SK-N-SH (cell line): ENCODE measurements around the gene PDZD2. TPM values are rescaled to one million over a fixed set of nuclear protein-coding genes. Genes with fewer than 3 reads are reported as not detected.

ENCODE experiments used
- CTCF ChIA-PET: fragments of 300-600, 350-600 bp; formaldehyde crosslinking; extraction: SDS; loops from one replicate; lab custom pipeline; 2021; lab: Yijun Ruan, JAX
- POLR2A ChIA-PET: fragments of 350-600 bp; sonication (Branson Sonifier 250); formaldehyde crosslinking; extraction: SDS; loops from one replicate; lab custom pipeline; 2020; ENCODE audit warnings: antibody characterized with exemption, inconsistent platforms; lab: Yijun Ruan, JAX
- DNase-seq: peaks from one replicate; pipeline ENCODE4 v3.0.0; 2012
- H2AFZ ChIP-seq: fragments of 200-600 bp; sonication (generic); 2 replicates; pipeline ENCODE4 v1.8.1; 2016; ENCODE audit warnings: antibody characterized with exemption, mild to moderate bottlenecking, low read depth
- H3F3A ChIP-seq: fragments of 200-600 bp; sonication (generic); replicated peaks from 2 replicates; pipeline ENCODE3; 2016; ENCODE audit warnings: antibody characterized with exemption, mild to moderate bottlenecking; ENCODE audit not compliant: insufficient read depth
- H3K27ac ChIP-seq, 2 experiments: fragments of 200-500 bp in 1 of 2; fragments of 200-600 bp in 1 of 2; sonication (Bioruptor generic) in 1 of 2; sonication (generic), shearing (Covaris generic) in 1 of 2; 2 replicates each; pipeline versions ENCODE4 v1.5.1 to v1.6.1; 2014 to 2016; ENCODE audit warnings: low read depth in 2 of 2, inconsistent platforms in 1 of 2, low read length in 1 of 2, mild to moderate bottlenecking in 1 of 2, mixed read lengths in 1 of 2
- H3K27me3 ChIP-seq: fragments of 200-600 bp; sonication (generic), shearing (Covaris generic); 2 replicates; pipeline ENCODE4 v1.6.1; 2016; ENCODE audit warnings: mixed run types; ENCODE audit not compliant: insufficient read depth
- H3K36me3 ChIP-seq, 2 experiments: fragments of 200-500 bp in 1 of 2; fragments of 200-600 bp in 1 of 2; sonication (Bioruptor generic) in 1 of 2; sonication (generic) in 1 of 2; replicated peaks in 1 of 2; 2 replicates each; pipeline versions ENCODE3 to v1.5.1; 2014 to 2016; ENCODE audit warnings: low read length in 1 of 2, mild to moderate bottlenecking in 1 of 2; ENCODE audit not compliant: insufficient read depth in 2 of 2, control insufficient read depth in 1 of 2
- H3K4me1 ChIP-seq, 2 experiments: fragments of 200-500 bp in 1 of 2; fragments of 200-600 bp in 1 of 2; sonication (Bioruptor generic) in 1 of 2; sonication (generic), shearing (Covaris generic) in 1 of 2; 2 replicates each; pipeline versions ENCODE4 v1.5.1 to v1.6.1; 2014 to 2016; ENCODE audit warnings: low read depth in 1 of 2, low read length in 1 of 2, mixed run types in 1 of 2; ENCODE audit not compliant: insufficient read depth in 2 of 2, control insufficient read depth in 1 of 2
- H3K4me2 ChIP-seq: fragments of 200-600 bp; sonication (generic), shearing (Covaris generic); 2 replicates; pipeline ENCODE4 v1.6.1; 2017; ENCODE audit warnings: mixed run types
- H3K4me3 ChIP-seq, 2 experiments: fragments of 200-500 bp in 1 of 2; fragments of 200-600 bp in 1 of 2; sonication (Bioruptor generic) in 1 of 2; sonication (generic), shearing (Covaris generic) in 1 of 2; 2 replicates each; pipeline versions ENCODE4 v1.5.1 to v1.8.1; 2014 to 2016; ENCODE audit warnings: low read depth in 2 of 2, inconsistent platforms in 1 of 2, low read length in 1 of 2, mild to moderate bottlenecking in 1 of 2, mixed read lengths in 1 of 2, moderate library complexity in 1 of 2
- H3K79me2 ChIP-seq: fragments of 200-600 bp; sonication (generic); 2 replicates; pipeline ENCODE4 v1.8.1; 2017; ENCODE audit warnings: mild to moderate bottlenecking; ENCODE audit not compliant: insufficient read depth
- H3K9ac ChIP-seq: fragments of 200-600 bp; sonication (generic); 2 replicates; pipeline ENCODE4 v1.6.1; 2017; ENCODE audit warnings: mixed run types
- H3K9me2 ChIP-seq: fragments of 200-600 bp; sonication (generic); 2 replicates; pipeline ENCODE4 v1.6.1; 2017; ENCODE audit warnings: mixed run types
- H3K9me3 ChIP-seq: fragments of 200-600 bp; sonication (generic); 2 replicates; pipeline ENCODE4 v1.6.1; 2017; ENCODE audit warnings: mixed run types, mild to moderate bottlenecking, moderate library complexity
- H4K20me1 ChIP-seq: fragments of 200-600 bp; sonication (generic); 2 replicates; pipeline ENCODE4 v1.6.1; 2017; ENCODE audit warnings: mild to moderate bottlenecking, mixed run types; ENCODE audit not compliant: insufficient read depth
- CHD2 ChIP-seq: fragments of 150-350 bp; IDR thresholded peaks from 2 replicates; pipeline ENCODE4 v1.6.1; 2018; ENCODE audit warnings: low read length; ENCODE audit not compliant: partially characterized antibody
- EP300 ChIP-seq, 2 experiments: IDR thresholded peaks; 2 replicates each; pipeline versions ENCODE4 v1.4.0 to v1.6.1; 2012; ENCODE audit warnings: borderline replicate concordance in 1 of 2, low read depth in 1 of 2, low read length in 1 of 2
- GATA2 ChIP-seq: sonication (generic); formaldehyde crosslinking; IDR thresholded peaks from 2 replicates; pipeline ENCODE4 v1.5.0; 2020; ENCODE audit warnings: mild to moderate bottlenecking, missing genetic modification reagents
- IRF3 ChIP-seq: fragments of 150-350 bp; IDR thresholded peaks from 2 replicates; pipeline ENCODE4 v1.6.1; 2016; ENCODE audit warnings: mild to moderate bottlenecking, low read depth, low read length
- JUND ChIP-seq: IDR thresholded peaks from 2 replicates; pipeline ENCODE4 v1.4.0; 2012
- MXI1 ChIP-seq: IDR thresholded peaks from 2 replicates; pipeline ENCODE4 v1.6.1; 2012; ENCODE audit warnings: mild to moderate bottlenecking, low read depth, low read length, improper control_type of control experiment
- REST ChIP-seq: IDR thresholded peaks from 2 replicates; pipeline ENCODE4 v1.6.1; 2012; ENCODE audit warnings: mild to moderate bottlenecking, low read depth, low read length, moderate library complexity
- RFX5 ChIP-seq: IDR thresholded peaks from 2 replicates; pipeline ENCODE4 v1.6.1; 2012; ENCODE audit warnings: mild to moderate bottlenecking, improper control_type of control experiment, low read length
- RXRA ChIP-seq: IDR thresholded peaks from 2 replicates; pipeline ENCODE4 v1.4.0; 2012; ENCODE audit warnings: low read depth, mild to moderate bottlenecking, borderline replicate concordance
- SMC3 ChIP-seq: IDR thresholded peaks from 2 replicates; pipeline ENCODE4 v1.6.1; 2012; ENCODE audit warnings: low read depth, low read length, improper control_type of control experiment
- TEAD4 ChIP-seq: IDR thresholded peaks from 2 replicates; pipeline ENCODE4 v1.4.0; 2012; ENCODE audit warnings: mild to moderate bottlenecking, borderline replicate concordance; ENCODE audit not compliant: insufficient read depth
- WGBS: methylation state at CpG from one replicate; pipeline ENCODE4 v1.1.6; 2017; ENCODE audit warnings: low lambda C conversion rate; 5-methylcytosine and 5-hydroxymethylcytosine counted together
- polyA plus RNA-seq, 3 experiments: library from polyadenylated mRNA; depleted of rRNA; stranded (reverse); fragments of >200 nt; gene quantifications; 2 replicates each; pipeline ENCODE4 v1.2.3, GENCODE V29; 2012
- TF ChIP-seq, protein P1 (sequence below): fragments of 150-350 bp; IDR thresholded peaks from 2 replicates; pipeline ENCODE4 v1.6.1; 2017; ENCODE audit warnings: antibody characterized with exemption, low read length, low read depth, borderline replicate concordance
- TF ChIP-seq, protein P2 (sequence below): IDR thresholded peaks from 2 replicates; pipeline ENCODE4 v1.4.0; 2012; ENCODE audit warnings: low read depth, borderline replicate concordance
- TF ChIP-seq, protein P3 (sequence below): IDR thresholded peaks from 2 replicates; pipeline ENCODE4 v1.4.0; 2012; ENCODE audit warnings: low read depth
- TF ChIP-seq, protein P4 (sequence below): IDR thresholded peaks from 2 replicates; pipeline ENCODE4 v1.4.0; 2012; ENCODE audit warnings: low read depth, borderline replicate concordance
- TF ChIP-seq, protein P5 (sequence below): fragments of 200-600 bp; sonication (generic); IDR thresholded peaks from 2 replicates; pipeline ENCODE4 v1.6.1; 2017; ENCODE audit warnings: antibody characterized with exemption, mild to moderate bottlenecking, moderate library complexity

The PDZD2 gene
- polyA plus RNA-seq, 1 of the 3 experiments (the other 2 are of a cell fraction) = 0.13 TPM

GRCh38 chr5:31937703-31938102 is 298.8 kb downstream of the PDZD2 start:
- Histone ChIP-seq H3K9me3 (no peaks in the 10 kb centered on the region), H3K79me2 (no peaks in the 10 kb centered on the region), H3K4me1 (peaks cover 0 to 13% of the 10 kb centered on the region in 2 experiments; a peak in 3 of 4 replicates), H3K27me3 (no peaks in the 10 kb centered on the region; the same call in 1 of the 2 replicates), H3K27ac (no peak overlapping the region), H3K9me2 (no peaks in the 10 kb centered on the region), H3K4me2 (no peak overlapping the region), H3K4me3 (no peak overlapping the region), H2AFZ (no peak overlapping the region), H4K20me1 (no peaks in the 10 kb centered on the region), H3K9ac (no peak overlapping the region), H3K36me3 (no peaks in the 10 kb centered on the region), H3F3A (no peaks in the 10 kb centered on the region)
- ChIA-PET POLR2A (no interaction called here), CTCF (interaction anchor here (1.8 to 2.3 kb wide), 2 partner anchors 112 to 139 kb away, joined by 5 to 7 read pairs; no protein-coding TSS in a partner anchor)
- no peak for TF ChIP-seq GATA2 (CRISPR knock-in tag)
- no peak for TF ChIP-seq SMC3
- TF ChIP-seq RFX5 = no peak
- no peak for TF ChIP-seq EP300 (IDR thresholded peaks at IDR 0.05; ENCODE audit: borderline replicate concordance in 1 of 2, low read depth in 1 of 2, low read length in 1 of 2)
- TF ChIP-seq CHD2 = no peak
- no peak for TF ChIP-seq TEAD4
- no peak for TF ChIP-seq RXRA
- TF ChIP-seq, protein P1, sequence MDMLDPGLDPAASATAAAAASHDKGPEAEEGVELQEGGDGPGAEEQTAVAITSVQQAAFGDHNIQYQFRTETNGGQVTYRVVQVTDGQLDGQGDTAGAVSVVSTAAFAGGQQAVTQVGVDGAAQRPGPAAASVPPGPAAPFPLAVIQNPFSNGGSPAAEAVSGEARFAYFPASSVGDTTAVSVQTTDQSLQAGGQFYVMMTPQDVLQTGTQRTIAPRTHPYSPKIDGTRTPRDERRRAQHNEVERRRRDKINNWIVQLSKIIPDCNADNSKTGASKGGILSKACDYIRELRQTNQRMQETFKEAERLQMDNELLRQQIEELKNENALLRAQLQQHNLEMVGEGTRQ = no peak
- TF ChIP-seq, protein P2, sequence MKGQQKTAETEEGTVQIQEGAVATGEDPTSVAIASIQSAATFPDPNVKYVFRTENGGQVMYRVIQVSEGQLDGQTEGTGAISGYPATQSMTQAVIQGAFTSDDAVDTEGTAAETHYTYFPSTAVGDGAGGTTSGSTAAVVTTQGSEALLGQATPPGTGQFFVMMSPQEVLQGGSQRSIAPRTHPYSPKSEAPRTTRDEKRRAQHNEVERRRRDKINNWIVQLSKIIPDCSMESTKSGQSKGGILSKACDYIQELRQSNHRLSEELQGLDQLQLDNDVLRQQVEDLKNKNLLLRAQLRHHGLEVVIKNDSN = no peak
- no peak for TF ChIP-seq IRF3
- no peak for TF ChIP-seq JUND
- TF ChIP-seq, protein P3, sequence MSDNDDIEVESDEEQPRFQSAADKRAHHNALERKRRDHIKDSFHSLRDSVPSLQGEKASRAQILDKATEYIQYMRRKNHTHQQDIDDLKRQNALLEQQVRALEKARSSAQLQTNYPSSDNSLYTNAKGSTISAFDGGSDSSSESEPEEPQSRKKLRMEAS = no peak
- TF ChIP-seq, protein P4, sequence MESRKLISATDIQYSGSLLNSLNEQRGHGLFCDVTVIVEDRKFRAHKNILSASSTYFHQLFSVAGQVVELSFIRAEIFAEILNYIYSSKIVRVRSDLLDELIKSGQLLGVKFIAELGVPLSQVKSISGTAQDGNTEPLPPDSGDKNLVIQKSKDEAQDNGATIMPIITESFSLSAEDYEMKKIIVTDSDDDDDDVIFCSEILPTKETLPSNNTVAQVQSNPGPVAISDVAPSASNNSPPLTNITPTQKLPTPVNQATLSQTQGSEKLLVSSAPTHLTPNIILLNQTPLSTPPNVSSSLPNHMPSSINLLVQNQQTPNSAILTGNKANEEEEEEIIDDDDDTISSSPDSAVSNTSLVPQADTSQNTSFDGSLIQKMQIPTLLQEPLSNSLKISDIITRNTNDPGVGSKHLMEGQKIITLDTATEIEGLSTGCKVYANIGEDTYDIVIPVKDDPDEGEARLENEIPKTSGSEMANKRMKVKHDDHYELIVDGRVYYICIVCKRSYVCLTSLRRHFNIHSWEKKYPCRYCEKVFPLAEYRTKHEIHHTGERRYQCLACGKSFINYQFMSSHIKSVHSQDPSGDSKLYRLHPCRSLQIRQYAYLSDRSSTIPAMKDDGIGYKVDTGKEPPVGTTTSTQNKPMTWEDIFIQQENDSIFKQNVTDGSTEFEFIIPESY = no peak
- TF ChIP-seq, protein P5, sequence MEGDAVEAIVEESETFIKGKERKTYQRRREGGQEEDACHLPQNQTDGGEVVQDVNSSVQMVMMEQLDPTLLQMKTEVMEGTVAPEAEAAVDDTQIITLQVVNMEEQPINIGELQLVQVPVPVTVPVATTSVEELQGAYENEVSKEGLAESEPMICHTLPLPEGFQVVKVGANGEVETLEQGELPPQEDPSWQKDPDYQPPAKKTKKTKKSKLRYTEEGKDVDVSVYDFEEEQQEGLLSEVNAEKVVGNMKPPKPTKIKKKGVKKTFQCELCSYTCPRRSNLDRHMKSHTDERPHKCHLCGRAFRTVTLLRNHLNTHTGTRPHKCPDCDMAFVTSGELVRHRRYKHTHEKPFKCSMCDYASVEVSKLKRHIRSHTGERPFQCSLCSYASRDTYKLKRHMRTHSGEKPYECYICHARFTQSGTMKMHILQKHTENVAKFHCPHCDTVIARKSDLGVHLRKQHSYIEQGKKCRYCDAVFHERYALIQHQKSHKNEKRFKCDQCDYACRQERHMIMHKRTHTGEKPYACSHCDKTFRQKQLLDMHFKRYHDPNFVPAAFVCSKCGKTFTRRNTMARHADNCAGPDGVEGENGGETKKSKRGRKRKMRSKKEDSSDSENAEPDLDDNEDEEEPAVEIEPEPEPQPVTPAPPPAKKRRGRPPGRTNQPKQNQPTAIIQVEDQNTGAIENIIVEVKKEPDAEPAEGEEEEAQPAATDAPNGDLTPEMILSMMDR = no peak
- no peak for TF ChIP-seq REST
- TF ChIP-seq MXI1 = no peak
- whole genome bisulfite sequencing = 63% methylated on average over 5 of the region's 5 CpGs
- DNase-seq = no peak
